ENCODE measurements around the gene RASAL2.

- TF ChIP-seq MED1 (CRISPR knock-in tag; IDR thresholded peaks at IDR 0.05; ENCODE audit: borderline replicate concordance), result no peak
- TF ChIP-seq ELF4 (CRISPR knock-in tag; IDR thresholded peaks at IDR 0.05), result no peak
- no peak for TF ChIP-seq BRCA1 (IDR thresholded peaks at IDR 0.05)
- no peak for TF ChIP-seq BRCA1 (CRISPR knock-in tag; IDR thresholded peaks at IDR 0.05)
- TF ChIP-seq PHB (CRISPR knock-in tag; IDR thresholded peaks at IDR 0.05), result no peak
These were observed 126.2 kb downstream of the RASAL2 start for GRCh38 chr1:178220094-178220493.

Measured in K562 (cell line).